HepG2 (cell line): ENCODE measurements around the gene CTDP1.

Experiments
- HNRNPH1 ChIP-seq: fragments of 200-400 bp; formaldehyde crosslinking; optimal IDR thresholded peaks from 2 replicates; pipeline ENCODE3; 2017; ENCODE audit warnings: mild to moderate bottlenecking, low read depth, low read length
- IRF2 ChIP-seq: IDR thresholded peaks from 2 replicates; pipeline ENCODE4 v1.6.1; 2018; ENCODE audit warnings: missing genetic modification reagents, missing compliant biosample characterization
- TF ChIP-seq, protein P1 (sequence below): IDR thresholded peaks from 2 replicates; pipeline ENCODE4 v1.6.1; 2016; ENCODE audit warnings: missing biosample characterization, missing genetic modification reagents, low read depth

DNA sequence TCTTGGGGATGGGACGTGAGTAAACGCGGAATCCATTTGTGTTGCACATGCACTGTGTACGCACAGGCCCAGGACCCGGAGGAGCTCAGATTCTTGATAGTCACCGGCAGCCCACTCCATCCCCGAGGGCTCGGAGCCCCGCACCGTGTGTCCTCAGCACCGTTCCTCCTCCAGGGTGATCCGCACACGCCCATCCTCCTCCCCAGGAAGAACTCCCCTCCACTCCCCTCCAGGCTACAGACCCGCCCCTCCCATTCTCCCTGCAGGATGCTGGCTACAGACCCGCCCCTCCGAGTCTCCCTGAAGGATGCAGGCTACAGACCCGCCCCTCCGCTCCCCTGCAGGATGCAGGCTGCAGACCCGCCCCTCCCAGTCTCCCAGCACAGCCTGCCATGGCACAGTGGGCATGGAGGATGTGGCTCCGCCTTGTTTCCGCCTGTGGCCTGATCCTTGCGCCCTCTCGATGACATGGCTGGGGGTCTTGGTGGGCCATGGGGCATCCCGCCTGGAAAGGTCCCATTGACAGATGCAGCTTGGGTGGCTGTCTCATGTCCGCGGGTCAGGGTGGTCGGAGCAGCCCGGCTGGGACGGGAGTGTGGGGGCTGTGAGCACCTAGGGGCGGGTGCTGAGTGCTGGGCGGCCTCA lies 14.1 kb downstream of the CTDP1 start:
- no peak for TF ChIP-seq IRF2 (CRISPR knock-in tag)
- TF ChIP-seq, protein P1, sequence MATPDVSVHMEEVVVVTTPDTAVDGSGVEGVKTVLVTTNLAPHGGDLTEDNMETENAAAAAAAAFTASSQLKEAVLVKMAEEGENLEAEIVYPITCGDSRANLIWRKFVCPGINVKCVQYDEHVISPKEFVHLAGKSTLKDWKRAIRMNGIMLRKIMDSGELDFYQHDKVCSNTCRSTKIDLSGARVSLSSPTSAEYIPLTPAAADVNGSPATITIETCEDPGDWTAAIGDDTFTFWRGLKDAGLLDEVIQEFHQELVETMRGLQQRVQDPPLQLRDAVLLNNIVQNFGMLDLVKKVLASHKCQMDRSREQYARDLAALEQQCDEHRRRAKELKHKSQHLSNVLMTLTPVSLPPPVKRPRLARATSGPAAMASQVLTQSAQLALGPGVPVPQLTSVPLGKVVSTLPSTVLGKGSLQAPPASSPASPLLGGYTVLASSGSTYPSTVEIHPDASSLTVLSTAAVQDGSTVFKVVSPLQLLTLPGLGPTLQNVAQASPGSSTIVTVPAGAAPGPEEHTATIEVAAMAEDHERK: no peak
- no peak for TF ChIP-seq HNRNPH1
